Keratinocyte (primary cell): ENCODE results near the gene HDAC1.

Source experiments
- EZH2 ChIP-seq: IDR thresholded peaks from one replicate; pipeline ENCODE4 v1.6.1; 2012; ENCODE audit warnings: inconsistent platforms, mild to moderate bottlenecking, low read length, moderate library complexity
- TF ChIP-seq, protein P1 (sequence below), 3 experiments: IDR thresholded peaks in 1 of 3; conservative IDR thresholded peaks in 1 of 3; optimal IDR thresholded peaks in 1 of 3; 2 replicates in 2 of 3; 3 replicates in 1 of 3; pipeline versions ENCODE3 to v1.5.1; 2011; ENCODE audit warnings: low read length in 3 of 3, mild to moderate bottlenecking in 3 of 3, moderate library complexity in 2 of 3, control low read depth in 1 of 3, inconsistent platforms in 1 of 3; ENCODE audit not compliant: insufficient read depth in 2 of 3; ENCODE audit errors: extremely low read depth in 1 of 3

DNA sequence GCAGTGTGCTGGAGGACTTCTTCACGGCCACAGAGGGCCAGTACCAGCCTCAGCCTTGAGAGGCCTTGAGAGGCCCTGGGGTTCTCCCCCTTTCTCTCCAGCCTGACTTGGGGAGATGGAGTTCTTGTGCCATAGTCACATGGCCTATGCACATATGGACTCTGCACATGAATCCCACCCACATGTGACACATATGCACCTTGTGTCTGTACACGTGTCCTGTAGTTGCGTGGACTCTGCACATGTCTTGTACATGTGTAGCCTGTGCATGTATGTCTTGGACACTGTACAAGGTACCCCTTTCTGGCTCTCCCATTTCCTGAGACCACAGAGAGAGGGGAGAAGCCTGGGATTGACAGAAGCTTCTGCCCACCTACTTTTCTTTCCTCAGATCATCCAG lies 6.2 kb upstream of the HDAC1 start:
- TF ChIP-seq, protein P1, sequence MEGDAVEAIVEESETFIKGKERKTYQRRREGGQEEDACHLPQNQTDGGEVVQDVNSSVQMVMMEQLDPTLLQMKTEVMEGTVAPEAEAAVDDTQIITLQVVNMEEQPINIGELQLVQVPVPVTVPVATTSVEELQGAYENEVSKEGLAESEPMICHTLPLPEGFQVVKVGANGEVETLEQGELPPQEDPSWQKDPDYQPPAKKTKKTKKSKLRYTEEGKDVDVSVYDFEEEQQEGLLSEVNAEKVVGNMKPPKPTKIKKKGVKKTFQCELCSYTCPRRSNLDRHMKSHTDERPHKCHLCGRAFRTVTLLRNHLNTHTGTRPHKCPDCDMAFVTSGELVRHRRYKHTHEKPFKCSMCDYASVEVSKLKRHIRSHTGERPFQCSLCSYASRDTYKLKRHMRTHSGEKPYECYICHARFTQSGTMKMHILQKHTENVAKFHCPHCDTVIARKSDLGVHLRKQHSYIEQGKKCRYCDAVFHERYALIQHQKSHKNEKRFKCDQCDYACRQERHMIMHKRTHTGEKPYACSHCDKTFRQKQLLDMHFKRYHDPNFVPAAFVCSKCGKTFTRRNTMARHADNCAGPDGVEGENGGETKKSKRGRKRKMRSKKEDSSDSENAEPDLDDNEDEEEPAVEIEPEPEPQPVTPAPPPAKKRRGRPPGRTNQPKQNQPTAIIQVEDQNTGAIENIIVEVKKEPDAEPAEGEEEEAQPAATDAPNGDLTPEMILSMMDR (optimal IDR thresholded peaks at IDR 0.05 in 1 of 3, IDR thresholded peaks at IDR 0.05 in 1 of 3, conservative IDR thresholded peaks at IDR 0.05 in 1 of 3; ENCODE audit: extremely low read depth in 1 of 3, insufficient read depth in 2 of 3, low read length in 3 of 3), result no peak
- TF ChIP-seq EZH2, result no peak
